K562 (cell line): Measurements from ENCODE around the gene SEC16A. TPM values are rescaled to one million over a fixed set of nuclear protein-coding genes. Genes with fewer than 3 reads are reported as not detected.

Experiments
- ATAC-seq: fragments of 200-7000 bp; cut with Tn5 transposase; 3 replicates; pipeline ENCODE4 v1.9.1; 2020; ENCODE audit warnings: moderate library complexity
- BruUV-seq: library from RNA; stranded (reverse); fragments of 400-500 nt; replicated peaks from 2 replicates; lab custom pipeline; 2021; lab: Mats Ljungman, UMichigan
- CTCF ChIA-PET: fragments of 300-600 bp; formaldehyde crosslinking; extraction: SDS; loops from one replicate; lab custom pipeline; 2021; ENCODE audit warnings: low intra/inter-chr PET ratio; lab: Yijun Ruan, JAX
- POLR2A ChIA-PET: fragments of 300-600, 350-650 bp; sonication (Branson Sonifier 250); formaldehyde crosslinking; extraction: SDS; loops from one replicate; lab custom pipeline; 2021; ENCODE audit warnings: antibody characterized with exemption, inconsistent platforms; lab: Yijun Ruan, JAX
- DNase-seq, 4 experiments: peaks; one replicate each; pipeline versions ENCODE4 v3.0.0 to v3.0.0-alpha.2; 2011 to 2018; ENCODE audit warnings: low spot score in 3 of 4, mixed read lengths in 3 of 4; ENCODE audit errors: extremely low read depth in 1 of 4
- FAIRE-seq: peaks from 2 replicates; lab custom pipeline; 2011; peaks lifted over from hg19 to GRCh38; lab: Jason Lieb, UNC
- H2AFZ ChIP-seq: 2 replicates; pipeline ENCODE4 v1.6.0; 2011; ENCODE audit warnings: low read depth, low read length, control low read depth, inconsistent platforms
- H3K27ac ChIP-seq: fragments of 200-600 bp; 3 replicates; pipeline ENCODE4 v1.8.0; 2011; ENCODE audit warnings: low read depth, mild to moderate bottlenecking, control low read depth, inconsistent platforms, low read length, moderate library complexity, mixed read lengths; ENCODE audit errors: extremely low read depth
- H3K27me3 ChIP-seq, 2 experiments: fragments of 300-600 bp in 1 of 2; 2 replicates in 1 of 2; 3 replicates in 1 of 2; pipeline versions ENCODE4 v1.6.0 to v1.8.0; 2011; ENCODE audit warnings: inconsistent platforms in 2 of 2, low read length in 2 of 2, mild to moderate bottlenecking in 1 of 2, mixed read lengths in 1 of 2, moderate library complexity in 1 of 2; ENCODE audit not compliant: control insufficient read depth in 2 of 2, insufficient read depth in 2 of 2
- H3K36me3 ChIP-seq: fragments of 300-600 bp; 3 replicates; pipeline ENCODE4 v1.8.0; 2011; ENCODE audit warnings: mild to moderate bottlenecking, low read length, inconsistent platforms; ENCODE audit not compliant: control insufficient read depth, insufficient read depth
- H3K4me1 ChIP-seq, 2 experiments: fragments of 200-600 bp in 1 of 2; replicated peaks in 1 of 2; 2 replicates in 1 of 2; 3 replicates in 1 of 2; pipeline versions ENCODE4 v1.5.1 to v1.8.0; 2011; ENCODE audit warnings: inconsistent platforms in 2 of 2, low read length in 2 of 2, mild to moderate bottlenecking in 1 of 2, mixed read lengths in 1 of 2, moderate library complexity in 1 of 2; ENCODE audit not compliant: control insufficient read depth in 2 of 2, insufficient read depth in 2 of 2
- H3K4me2 ChIP-seq: 2 replicates; pipeline ENCODE4 v1.6.1; 2011; ENCODE audit warnings: low read length, control low read depth, inconsistent platforms, mixed read lengths; ENCODE audit not compliant: insufficient read depth
- H3K4me3 ChIP-seq: fragments of 200-600 bp; sonication (generic), shearing (Covaris generic); 2 replicates; pipeline ENCODE4 v1.5.1; 2016; ENCODE audit warnings: control low read depth, inconsistent platforms
- H3K79me2 ChIP-seq: fragments of 200-600 bp; 3 replicates; pipeline ENCODE4 v1.8.0; 2011; ENCODE audit warnings: low read length, inconsistent platforms; ENCODE audit not compliant: control insufficient read depth, insufficient read depth
- H3K9ac ChIP-seq, 2 experiments: 2 replicates each; pipeline versions ENCODE4 v1.6.0 to v1.6.1; 2011; ENCODE audit warnings: low read depth in 2 of 2, low read length in 2 of 2, control low read depth in 1 of 2, inconsistent platforms in 1 of 2, mild to moderate bottlenecking in 1 of 2, mixed read lengths in 1 of 2; ENCODE audit not compliant: insufficient read depth in 1 of 2
- H3K9me1 ChIP-seq: one replicate; pipeline ENCODE4 v1.6.0; 2011; ENCODE audit warnings: inconsistent platforms, mild to moderate bottlenecking, low read length, moderate library complexity; ENCODE audit not compliant: control insufficient read depth, insufficient read depth
- H3K9me3 ChIP-seq: replicated peaks from 2 replicates; pipeline ENCODE4 v1.5.1; 2011; ENCODE audit warnings: low read depth, low read length, inconsistent platforms; ENCODE audit not compliant: control insufficient read depth, insufficient read depth
- H4K20me1 ChIP-seq: replicated peaks from 2 replicates; pipeline ENCODE4 v1.6.1; 2011; ENCODE audit warnings: low read length, inconsistent platforms, mixed read lengths; ENCODE audit not compliant: control insufficient read depth, insufficient read depth
- ARID1B ChIP-seq: fragments of 450-650 bp; IDR thresholded peaks from 2 replicates; pipeline ENCODE4 v1.6.1; 2016; ENCODE audit warnings: antibody characterized with exemption, mild to moderate bottlenecking, inconsistent platforms
- GTF2A2 ChIP-seq: IDR thresholded peaks from 2 replicates; pipeline ENCODE4 v1.6.1; 2016; ENCODE audit warnings: mild to moderate bottlenecking, missing genetic modification characterization, missing compliant biosample characterization
- POLR2G ChIP-seq: fragments of 200-400 bp; formaldehyde crosslinking; IDR thresholded peaks from 2 replicates; pipeline ENCODE4 v1.6.1; 2017; ENCODE audit warnings: low read depth, mild to moderate bottlenecking, antibody characterized with exemption, low read length, moderate library complexity
- ZNF507 ChIP-seq: conservative IDR thresholded peaks from 2 replicates; pipeline ENCODE4 v1.6.1; 2017; ENCODE audit warnings: missing genetic modification characterization, missing compliant biosample characterization
- ZNF717 ChIP-seq: fragments of 250-450 bp; sonication (Bioruptor Pico); IDR thresholded peaks from 2 replicates; pipeline ENCODE4 v1.5.0; 2021
- WGBS: fragments of 100-300 bp; shearing (Covaris generic); methylation state at CpG from one replicate; pipeline ENCODE4 v1.1.6; 2016; ENCODE audit warnings: low coverage, mixed read lengths; ENCODE audit not compliant: insufficient coverage; ENCODE audit errors: missing lambda C conversion rate; 5-methylcytosine and 5-hydroxymethylcytosine counted together
- in situ Hi-C: fragments of 300-500 bp; cut with MboI; formaldehyde crosslinking; loops from 4 replicates; pipeline ENCODE4 v1.15.0; 2018; ENCODE audit warnings: inconsistent platforms, mixed read lengths
- intact Hi-C: fragments of 100-400 bp; cut with micrococcal nuclease; formaldehyde crosslinking; loops from 2 replicates; pipeline ENCODE4 v1.14.2; 2022
- polyA plus RNA-seq, 8 experiments: library from polyadenylated mRNA; depleted of rRNA in 4 of 8; stranded (reverse) in 5 of 8; unstranded in 3 of 8; fragments of >200 nt; fragmentation: Nextera tagmentation in 2 of 8; fragmentation: Illumina TruSeq in 1 of 8; extraction: Ambion mirVana in 2 of 8; extraction: Trizol in 1 of 8; gene quantifications; 2 replicates each; pipeline versions ENCODE4 v1.2.1 to v1.2.3, GENCODE V29; 2011 to 2014; ENCODE audit warnings: inconsistent platforms in 1 of 8, missing spikeins in 1 of 8
- total RNA-seq, 7 experiments: library from RNA; depleted of rRNA in 6 of 7; stranded (reverse); fragments of >200 nt in 6 of 7; fragmentation: Illumina TruSeq in 2 of 7; extraction: Trizol in 2 of 7; gene quantifications; 2 replicates each; pipeline versions ENCODE4 v1.2.1 to v1.2.3, GENCODE V29; 2011 to 2021; ENCODE audit warnings: low replicate concordance in 1 of 7
- TF ChIP-seq, protein P1 (sequence below): sonication (generic); formaldehyde crosslinking; IDR thresholded peaks from 2 replicates; pipeline ENCODE4 v1.8.1; 2023; ENCODE audit warnings: mild to moderate bottlenecking, missing genetic modification reagents

The SEC16A gene
- total and polyA plus RNA-seq, 9 of the 15 experiments (the other 6 are each of a cell fraction or from before 2014, with no cell fraction given), result 8.3 to 62.8 (median 14.0) TPM

DNA sequence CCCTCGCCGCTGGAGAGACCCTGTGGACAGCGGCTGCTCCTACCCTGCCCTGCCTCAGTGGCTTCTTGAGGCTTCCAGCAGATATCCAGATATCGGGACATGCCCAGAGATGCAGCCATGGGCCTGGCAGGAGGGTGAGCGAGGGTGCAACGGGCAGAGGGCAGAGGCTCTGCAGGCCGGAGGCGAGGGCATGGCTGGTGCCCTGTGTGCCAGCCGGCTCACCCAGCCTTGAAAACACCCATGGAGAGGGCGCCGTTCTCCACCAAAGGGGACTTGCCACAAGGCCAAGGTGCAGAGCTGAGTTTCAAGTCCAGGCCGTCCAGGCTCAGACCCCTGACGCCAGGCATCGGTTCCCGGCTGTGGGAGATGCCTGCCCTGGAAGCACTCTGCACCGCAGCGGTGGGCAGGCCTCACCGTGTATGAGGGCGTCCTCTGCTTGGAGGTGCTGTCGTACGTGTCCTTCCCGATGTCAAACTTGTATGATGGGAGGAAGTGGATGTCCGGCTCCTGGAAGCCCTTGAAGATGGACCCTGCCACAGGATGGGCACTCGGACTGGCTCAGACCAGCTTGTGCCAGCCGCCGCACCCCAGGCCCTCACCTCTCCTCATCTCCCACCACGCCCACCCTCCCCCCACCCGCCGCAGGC lies 52.1 kb downstream of the SEC16A start:
- no peak for ATAC-seq
- H4K20me1 ChIP-seq, result 0 out of 2 replicates have a peak, but pooled peaks cover 3% of the 10 kb centered on the region
- H3K4me1 ChIP-seq, result peaks cover 0 to 31% of the 10 kb centered on the region in 2 experiments; a peak in 2 of 5 replicates
- FAIRE-seq, result no peak
- TF ChIP-seq ARID1B (no peak), POLR2G (0 out of 2 replicates have a peak, but pooled peaks have one; percentile 3), GTF2A2 (tag) (no peak), ZNF507 (tag) (no peak), ZNF717 (CRISPR knock-in tag) (no peak)
- TF ChIP-seq, protein P1, sequence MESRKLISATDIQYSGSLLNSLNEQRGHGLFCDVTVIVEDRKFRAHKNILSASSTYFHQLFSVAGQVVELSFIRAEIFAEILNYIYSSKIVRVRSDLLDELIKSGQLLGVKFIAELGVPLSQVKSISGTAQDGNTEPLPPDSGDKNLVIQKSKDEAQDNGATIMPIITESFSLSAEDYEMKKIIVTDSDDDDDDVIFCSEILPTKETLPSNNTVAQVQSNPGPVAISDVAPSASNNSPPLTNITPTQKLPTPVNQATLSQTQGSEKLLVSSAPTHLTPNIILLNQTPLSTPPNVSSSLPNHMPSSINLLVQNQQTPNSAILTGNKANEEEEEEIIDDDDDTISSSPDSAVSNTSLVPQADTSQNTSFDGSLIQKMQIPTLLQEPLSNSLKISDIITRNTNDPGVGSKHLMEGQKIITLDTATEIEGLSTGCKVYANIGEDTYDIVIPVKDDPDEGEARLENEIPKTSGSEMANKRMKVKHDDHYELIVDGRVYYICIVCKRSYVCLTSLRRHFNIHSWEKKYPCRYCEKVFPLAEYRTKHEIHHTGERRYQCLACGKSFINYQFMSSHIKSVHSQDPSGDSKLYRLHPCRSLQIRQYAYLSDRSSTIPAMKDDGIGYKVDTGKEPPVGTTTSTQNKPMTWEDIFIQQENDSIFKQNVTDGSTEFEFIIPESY, result peak; percentile 3; the same call in 1 of the 2 replicates
- ChIA-PET POLR2A (interaction anchor here (0.6 to 1.5 kb wide), 2 partner anchors 14 to 892 kb away, joined by 3 to 4 read pairs; no protein-coding TSS in a partner anchor), CTCF (no interaction called here)
- no peak overlapping the region for H2AFZ ChIP-seq
- H3K36me3 ChIP-seq, result peaks cover 55% of the 10 kb centered on the region; the same call in 2 of the 3 replicates
- H3K9ac ChIP-seq, result peak overlapping the region in 1 of 2 experiments; percentile 45; a peak in 1 of 4 replicates
- in situ Hi-C loops, result no loop called here
- H3K4me3 ChIP-seq, result no peak overlapping the region
- no peak for DNase-seq
- no TSS peak for BruUV-seq
- H3K79me2 ChIP-seq, result peaks cover 10% of the 10 kb centered on the region
- H3K9me1 ChIP-seq, result peaks cover 9% of the 10 kb centered on the region
- no peak overlapping the region for H3K27ac ChIP-seq
- 94% methylated on average over 24 of the region's 29 CpGs for WGBS
- H3K27me3 ChIP-seq, result no peaks in the 10 kb centered on the region
- H3K9me3 ChIP-seq, result no peaks in the 10 kb centered on the region
- intact Hi-C loops, result no loop called here
- no peak overlapping the region for H3K4me2 ChIP-seq
